Medulla oblongata (tissue), 1 donor: ENCODE results near the gene TMEM95.

Experiments used
- DNase-seq: peaks from one replicate; pipeline ENCODE4 v3.0.0-alpha.2; 2015; ENCODE audit errors: extremely low spot score

TMEM95 gene, protein sequence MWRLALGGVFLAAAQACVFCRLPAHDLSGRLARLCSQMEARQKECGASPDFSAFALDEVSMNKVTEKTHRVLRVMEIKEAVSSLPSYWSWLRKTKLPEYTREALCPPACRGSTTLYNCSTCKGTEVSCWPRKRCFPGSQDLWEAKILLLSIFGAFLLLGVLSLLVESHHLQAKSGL

GRCh38 chr17:7355053-7355452, at the start of gene TMEM95:
TSS of gene TMEM95 (plus strand) at chr17:7355156. CDS start at chr17:7355205, 49 bp downstream.
- DNase-seq, result peak; percentile 85

GRCh38 chr17:7306911-7307685, 47.9 kb upstream of the TMEM95 start, which contains the start of gene EIF5A:
TSS of gene EIF5A (plus strand) at chr17:7307628. CDS start at chr17:7309636, 2,008 bp downstream.
- DNase-seq, result peak; percentile 100

- DNase-seq, result no peak
These were observed 47.0 kb upstream of the TMEM95 start for GRCh38 chr17:7307686-7308624.

- DNase-seq, result peak; percentile 79
These were observed 46.1 kb upstream of the TMEM95 start for GRCh38 chr17:7308625-7309433.

DNA sequence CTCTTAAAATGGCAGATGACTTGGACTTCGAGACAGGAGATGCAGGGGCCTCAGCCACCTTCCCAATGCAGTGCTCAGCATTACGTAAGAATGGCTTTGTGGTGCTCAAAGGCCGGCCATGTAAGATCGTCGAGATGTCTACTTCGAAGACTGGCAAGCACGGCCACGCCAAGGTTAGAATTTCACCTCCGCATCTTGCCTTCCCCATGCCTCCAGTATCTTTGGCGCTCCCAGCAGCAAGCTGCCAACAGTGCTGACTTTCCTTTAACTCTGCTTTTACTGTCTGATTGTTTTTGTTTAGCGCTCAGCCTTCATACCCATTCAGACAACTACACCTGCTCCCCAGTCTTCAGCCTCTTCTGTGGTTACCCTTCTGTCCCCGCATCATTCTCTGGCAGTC, 45.3 kb upstream of the TMEM95 start:
- DNase-seq, result no peak

DNA sequence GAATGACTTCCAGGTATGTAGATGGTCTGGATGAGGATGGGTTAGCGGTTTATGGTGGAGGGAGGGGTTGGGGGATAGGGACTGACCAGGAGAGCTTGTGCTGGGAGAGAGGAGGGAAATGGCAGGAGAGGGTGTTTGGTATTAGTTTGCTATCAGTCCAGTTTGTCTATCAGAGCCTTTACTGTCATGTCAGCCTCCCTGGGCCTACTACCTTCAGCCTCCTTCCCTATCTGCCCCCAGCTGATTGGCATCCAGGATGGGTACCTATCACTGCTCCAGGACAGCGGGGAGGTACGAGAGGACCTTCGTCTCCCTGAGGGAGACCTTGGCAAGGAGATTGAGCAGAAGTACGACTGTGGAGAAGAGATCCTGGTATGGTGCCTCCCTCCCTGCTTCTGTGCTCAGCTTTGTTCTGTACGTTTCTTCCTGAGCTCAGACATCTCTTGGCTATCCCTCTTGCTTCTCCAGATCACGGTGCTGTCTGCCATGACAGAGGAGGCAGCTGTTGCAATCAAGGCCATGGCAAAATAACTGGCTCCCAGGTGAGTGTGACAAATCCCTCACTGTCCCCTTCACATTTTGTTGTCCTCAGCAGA, 43.7 kb upstream of the TMEM95 start:
- DNase-seq, result no peak

DNA sequence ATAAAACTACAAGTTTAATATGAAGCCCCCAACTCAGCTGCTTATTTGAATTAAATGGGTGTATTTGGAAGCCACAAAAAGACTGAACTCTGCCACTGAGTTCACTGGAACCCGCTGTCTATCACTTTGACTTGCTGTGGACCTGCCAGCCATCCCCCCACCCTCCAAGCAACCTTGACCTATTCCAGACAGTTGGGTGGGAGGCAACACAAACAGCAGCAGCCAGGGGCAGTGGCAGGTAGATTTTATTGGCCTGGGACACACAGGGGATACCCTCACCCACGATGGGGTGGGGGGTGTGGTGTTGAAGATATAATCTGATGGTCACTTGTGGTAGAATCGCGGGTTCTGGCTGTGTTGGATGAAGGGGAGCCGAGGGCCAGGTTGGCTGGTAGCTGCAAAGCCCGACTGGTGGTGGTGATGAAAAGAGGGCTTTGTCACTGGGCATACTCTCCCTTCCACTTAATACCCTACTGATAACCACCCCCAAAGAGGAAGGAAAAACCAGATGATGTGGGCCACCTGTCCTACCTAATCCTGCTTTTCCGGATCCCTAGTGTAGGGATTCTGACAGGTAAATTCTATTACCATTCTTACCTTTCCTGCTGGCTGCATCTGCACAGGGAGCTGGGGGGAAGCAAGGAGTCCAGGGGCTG, 42.4 kb upstream of the TMEM95 start:
- no peak for DNase-seq

- no peak for DNase-seq
These were observed 41.7 kb upstream of the TMEM95 start for GRCh38 chr17:7313088-7313889.

GRCh38 chr17:7313890-7314718, 40.9 kb upstream of the TMEM95 start:
- DNase-seq, result no peak

DNA sequence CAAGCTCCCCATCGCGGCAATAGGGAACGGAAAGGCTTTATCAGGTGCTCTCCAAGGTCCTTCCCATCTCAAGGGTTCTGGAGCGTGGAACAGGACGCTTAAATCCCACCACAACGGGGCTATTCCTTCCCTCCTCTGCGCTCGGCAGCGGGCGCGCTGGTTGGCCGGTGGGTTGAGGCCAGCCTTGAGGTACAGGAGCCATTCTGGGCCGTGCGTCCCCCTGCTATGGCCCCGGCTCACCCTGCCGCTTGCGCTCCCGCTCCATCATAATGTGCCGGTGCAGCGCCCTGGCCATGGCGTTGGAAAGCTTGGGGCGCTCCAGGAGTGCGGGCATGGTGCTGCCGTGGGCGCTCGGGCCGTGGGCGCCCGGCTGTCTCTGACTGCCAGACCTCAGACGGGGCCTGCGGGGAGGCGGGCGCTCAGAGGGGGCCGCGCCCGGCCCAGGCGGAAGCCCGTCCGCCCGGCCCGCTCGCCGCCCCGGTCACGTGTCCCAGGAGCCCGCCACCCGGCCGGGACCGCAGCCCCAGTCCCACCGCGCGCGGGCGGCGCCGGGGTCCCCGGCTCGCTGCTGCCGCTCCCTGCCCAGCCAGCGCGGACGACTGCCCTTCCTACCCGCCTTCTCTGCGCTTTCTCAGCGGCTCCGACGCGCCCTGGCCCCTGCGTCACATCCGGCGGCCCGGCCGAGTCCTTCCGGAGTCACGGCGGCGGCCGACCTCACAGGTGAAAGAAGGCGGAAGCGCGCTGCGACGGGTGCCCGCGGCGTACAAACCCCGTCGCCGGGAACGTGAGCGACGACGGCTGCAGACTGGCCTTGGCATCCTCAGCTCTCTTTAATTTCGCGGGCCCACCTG, 40.0 kb upstream of the TMEM95 start, which contains the start of gene GPS2:
Gene GPS2 (minus strand): TSS at position 642 of the 851 bp plus-strand sequence. CDS start 308 bp downstream, at position 334.
- peak; percentile 90 for DNase-seq

DNA sequence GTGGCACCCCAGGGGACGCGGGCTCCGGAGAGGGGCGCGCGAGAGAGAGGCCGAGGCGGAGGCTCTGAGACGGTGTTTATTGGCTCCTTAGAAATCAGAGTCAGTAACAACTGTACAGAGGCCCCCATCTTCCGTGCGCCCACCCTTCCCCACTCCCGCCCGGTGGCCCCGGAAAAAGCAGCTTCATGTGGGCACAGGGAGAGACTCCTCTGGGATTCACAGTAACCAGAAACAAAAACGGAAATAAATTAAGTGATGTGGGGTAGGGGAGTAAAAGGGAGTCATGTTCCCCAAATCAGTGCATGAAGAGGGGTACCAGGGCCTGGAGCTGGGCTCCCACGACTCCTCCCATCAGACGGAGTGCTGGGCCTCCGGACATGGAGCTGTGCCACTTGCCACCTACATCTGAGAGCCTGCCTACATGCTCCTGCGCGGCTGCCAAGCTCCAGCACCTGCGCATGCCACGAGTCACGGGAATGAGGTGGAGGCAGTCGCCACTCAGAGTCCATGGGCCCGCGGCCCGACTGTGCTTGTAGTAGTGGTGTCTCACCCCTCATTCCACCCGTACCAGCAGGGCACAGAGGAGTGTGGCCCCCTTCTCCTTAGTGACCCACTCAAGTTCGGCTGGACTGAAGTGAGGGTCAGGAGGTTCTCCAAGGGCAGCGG, 39.3 kb upstream of the TMEM95 start:
- no peak for DNase-seq

DNA sequence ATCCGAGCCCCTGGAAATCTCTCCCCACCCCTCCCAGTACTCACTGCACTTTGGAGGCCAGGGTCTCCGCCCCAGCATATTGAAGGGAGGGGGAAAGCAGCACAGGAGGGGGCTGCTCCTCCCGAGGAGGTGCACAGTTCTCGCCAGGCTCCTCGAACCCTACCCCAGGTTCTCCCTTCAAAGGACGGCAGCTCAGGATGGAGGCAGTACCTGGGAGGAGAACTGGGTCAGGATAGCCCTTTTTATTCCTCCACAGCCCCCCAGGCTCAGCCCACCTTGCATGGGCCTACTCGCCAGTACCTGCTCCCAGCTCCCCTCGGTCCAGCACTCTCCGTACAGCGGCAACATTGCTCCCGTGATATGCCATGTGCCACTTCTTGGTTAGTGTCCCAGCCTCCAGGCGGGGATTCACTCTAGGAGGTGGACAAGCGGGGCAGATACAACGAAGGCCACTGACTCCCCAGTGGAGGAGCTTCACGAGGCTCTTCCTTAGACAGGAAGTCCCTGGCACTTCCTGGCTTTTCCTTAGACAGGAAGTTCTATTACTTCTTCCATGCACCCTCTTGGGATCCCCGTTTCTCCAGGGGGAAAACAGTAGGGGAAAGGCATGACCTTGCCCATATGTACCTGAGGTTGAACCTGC, 37.7 kb upstream of the TMEM95 start:
- DNase-seq, result no peak

DNA sequence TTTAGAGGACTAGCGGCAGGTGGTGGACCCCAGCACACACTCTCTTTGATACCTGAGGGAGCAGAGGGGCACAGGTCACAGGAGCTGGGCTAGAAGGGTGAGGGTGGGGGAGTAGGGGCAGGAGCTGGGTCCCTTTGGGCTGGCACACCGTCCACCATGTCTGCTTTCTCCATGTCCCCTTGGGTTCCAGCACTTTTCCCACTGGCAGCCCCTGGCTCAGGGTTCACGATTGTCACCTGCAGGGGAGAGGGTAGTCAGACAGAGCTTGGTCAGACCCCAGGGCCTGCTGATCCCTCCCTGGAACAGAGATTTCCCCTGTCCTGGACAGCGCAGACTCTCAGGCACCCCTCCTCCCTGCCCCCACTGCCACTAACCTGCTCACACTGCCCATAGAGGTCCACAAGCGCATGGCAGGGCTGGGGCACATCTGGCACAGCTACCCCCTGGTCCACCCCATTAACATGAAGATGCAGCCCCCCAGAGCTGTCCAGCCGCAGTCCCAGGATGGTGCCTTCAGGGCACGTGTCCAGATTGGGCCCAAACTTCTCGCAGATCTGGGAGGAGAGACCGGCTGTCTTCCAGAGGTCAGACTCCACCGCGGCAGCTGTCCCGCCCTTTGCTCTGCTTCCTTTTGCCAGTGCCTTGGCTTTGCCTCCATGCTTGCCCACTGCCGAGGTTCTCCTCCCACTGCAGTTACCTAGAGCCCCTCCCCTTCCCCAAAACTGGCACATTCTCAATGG, 36.7 kb upstream of the TMEM95 start:
- DNase-seq, result no peak

DNA sequence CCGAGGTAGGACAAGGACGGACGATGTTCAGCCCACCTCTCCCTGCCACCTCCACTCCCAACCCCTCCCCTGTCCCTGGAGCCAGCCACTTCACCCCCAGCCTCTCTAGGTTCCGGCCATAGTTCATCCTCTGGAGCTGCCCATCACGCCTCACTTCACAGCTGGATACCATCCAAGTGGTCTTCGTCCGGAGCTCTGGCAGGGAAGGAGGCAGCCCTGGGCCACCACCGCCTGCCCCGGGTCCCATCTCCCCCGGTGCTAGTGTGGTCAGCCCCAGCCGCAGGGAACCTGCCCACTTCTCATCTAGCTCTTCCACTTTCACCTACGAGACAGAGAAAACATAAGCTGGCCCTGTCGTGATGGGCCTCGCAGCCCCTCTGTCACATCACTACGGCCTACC, 33.5 kb upstream of the TMEM95 start:
- no peak for DNase-seq

- DNase-seq, result no peak
These were observed 32.3 kb upstream of the TMEM95 start for GRCh38 chr17:7322520-7323194.
